ENCODE measurements around the gene CDYL.
"Not testable (repeated sequence)": the region's sequence is repeated elsewhere in the genome, so short reads cannot be mapped to it uniquely, and the experiment has no call there.

CDYL gene

GRCh38 chr6:4829089-4829488 is 52.9 kb downstream of the CDYL start:
- no peak for DNase-seq (ENCODE audit: low read depth in 2 of 3, low spot score in 1 of 3)

- not testable (repeated sequence) for DNase-seq (ENCODE audit: low read depth in 2 of 3, low spot score in 1 of 3)
Measured at GRCh38 chr6:4835540-4835939, 59.3 kb downstream of the CDYL start.

- DNase-seq (ENCODE audit: low read depth in 2 of 3, low spot score in 1 of 3): no peak
Measured at GRCh38 chr6:4840169-4840568, 64.0 kb downstream of the CDYL start.

- DNase-seq (ENCODE audit: low read depth in 2 of 3, low spot score in 1 of 3): no peak
Measured at GRCh38 chr6:4844108-4844507, 67.9 kb downstream of the CDYL start.

GRCh38 chr6:4846387-4846786 is 70.2 kb downstream of the CDYL start:
- no peak for DNase-seq (ENCODE audit: low read depth in 2 of 3, low spot score in 1 of 3)

- DNase-seq (ENCODE audit: low read depth in 2 of 3, low spot score in 1 of 3): no peak
Measured at GRCh38 chr6:4848382-4849068, 72.3 kb downstream of the CDYL start.

- DNase-seq (ENCODE audit: low read depth in 2 of 3, low spot score in 1 of 3): no peak
Measured at GRCh38 chr6:4849226-4850022, 73.2 kb downstream of the CDYL start.

- no peak for DNase-seq (ENCODE audit: low read depth in 2 of 3, low spot score in 1 of 3)
Measured at GRCh38 chr6:4851035-4851434, 74.8 kb downstream of the CDYL start.

GRCh38 chr6:4852186-4852585 is 76.0 kb downstream of the CDYL start:
- DNase-seq (ENCODE audit: low read depth in 2 of 3, low spot score in 1 of 3): not testable (repeated sequence)

GRCh38 chr6:4852938-4853337 is 76.7 kb downstream of the CDYL start:
- no peak for DNase-seq (ENCODE audit: low read depth in 2 of 3, low spot score in 1 of 3)

- DNase-seq (ENCODE audit: low read depth in 2 of 3, low spot score in 1 of 3): no peak
Measured at GRCh38 chr6:4853349-4853748, 77.1 kb downstream of the CDYL start.

- DNase-seq (ENCODE audit: low read depth in 2 of 3, low spot score in 1 of 3): no peak
Measured at GRCh38 chr6:4853782-4854511, 77.7 kb downstream of the CDYL start.

- DNase-seq (ENCODE audit: low read depth in 2 of 3, low spot score in 1 of 3): no peak
Measured at GRCh38 chr6:4856785-4857184, 80.6 kb downstream of the CDYL start.

GRCh38 chr6:4858194-4859015 is 82.2 kb downstream of the CDYL start:
- no peak for DNase-seq (ENCODE audit: low read depth in 2 of 3, low spot score in 1 of 3)

GRCh38 chr6:4860387-4860786 is 84.2 kb downstream of the CDYL start:
- no peak for DNase-seq (ENCODE audit: low read depth in 2 of 3, low spot score in 1 of 3)

GRCh38 chr6:4861564-4861963 is 85.4 kb downstream of the CDYL start:
- DNase-seq (ENCODE audit: low read depth in 2 of 3, low spot score in 1 of 3): no peak

GRCh38 chr6:4864519-4864918 is 88.3 kb downstream of the CDYL start:
- no peak for DNase-seq (ENCODE audit: low read depth in 2 of 3, low spot score in 1 of 3)

- not testable (repeated sequence) for DNase-seq (ENCODE audit: low read depth in 2 of 3, low spot score in 1 of 3)
Measured at GRCh38 chr6:4865006-4865405, 88.8 kb downstream of the CDYL start.

GRCh38 chr6:4870821-4871494 is 94.8 kb downstream of the CDYL start:
- DNase-seq (ENCODE audit: low read depth in 2 of 3, low spot score in 1 of 3): no peak

- DNase-seq (ENCODE audit: low read depth in 2 of 3, low spot score in 1 of 3): no peak
Measured at GRCh38 chr6:4871825-4872224, 95.6 kb downstream of the CDYL start.

- no peak for DNase-seq (ENCODE audit: low read depth in 2 of 3, low spot score in 1 of 3)
Measured at GRCh38 chr6:4872841-4873240, 96.6 kb downstream of the CDYL start.
